ENCODE measurements around the gene IQCH. TPM values are rescaled to one million over a fixed set of nuclear protein-coding genes. Genes with fewer than 3 reads are reported as not detected.

The IQCH gene
- total RNA-seq, 1 experiment from 2014 or later, result 1.9 TPM

GRCh38 chr15:67505675-67506572 is 251.3 kb downstream of the IQCH start:
- ChIA-PET CTCF (no interaction called here), POLR2A (no interaction called here)
- DNase-seq (ENCODE audit: low spot score), result no peak
- no peaks in the 10 kb centered on the region for H3K27me3 Mint-ChIP-seq (ENCODE audit: low read depth)
- H3K9me3 Mint-ChIP-seq, result no peaks in the 10 kb centered on the region
- TF ChIP-seq JAZF1 (CRISPR knock-in tag; IDR thresholded peaks at IDR 0.05), result no peak
- TF ChIP-seq, protein P1, sequence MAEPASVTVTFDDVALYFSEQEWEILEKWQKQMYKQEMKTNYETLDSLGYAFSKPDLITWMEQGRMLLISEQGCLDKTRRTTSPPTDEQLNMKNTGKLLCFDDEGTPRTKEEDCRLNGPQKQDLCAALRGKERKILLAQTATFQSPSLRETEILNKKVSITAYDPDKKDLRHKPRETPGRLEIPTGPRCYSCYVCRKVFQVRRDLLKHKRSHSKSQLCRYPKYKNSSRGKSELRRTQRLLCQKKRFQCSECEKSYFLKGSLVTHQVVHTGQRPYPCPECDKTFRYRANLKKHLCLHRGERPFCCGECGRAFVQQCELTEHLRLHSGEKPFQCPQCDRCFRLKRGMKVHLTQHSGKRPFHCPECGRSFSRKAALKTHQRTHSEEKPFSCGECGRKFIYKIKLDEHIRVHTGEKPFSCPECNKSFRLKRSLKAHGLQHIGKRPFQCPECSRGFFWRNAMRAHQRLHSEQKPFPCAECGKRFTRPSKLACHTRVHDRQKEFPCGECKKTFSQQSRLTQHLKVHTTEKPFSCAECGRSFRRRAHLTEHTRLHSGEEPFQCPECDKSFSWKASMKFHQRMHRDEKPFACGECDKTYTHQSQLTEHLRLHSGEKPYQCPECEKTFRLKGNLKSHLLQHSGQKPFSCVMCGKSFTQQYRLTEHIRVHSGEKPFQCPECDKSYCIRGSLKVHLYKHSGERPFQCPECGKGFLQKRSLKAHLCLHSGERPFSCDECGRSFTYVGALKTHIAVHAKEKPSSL (CRISPR knock-in tag; conservative IDR thresholded peaks at IDR 0.05), result no peak
- TF ChIP-seq NFE2L1 (CRISPR knock-in tag; IDR thresholded peaks at IDR 0.05), result no peak
- no peak for TF ChIP-seq ZSCAN18 (CRISPR knock-in tag; IDR thresholded peaks at IDR 0.05)
- no peak for TF ChIP-seq ZNF219 (CRISPR knock-in tag; IDR thresholded peaks at IDR 0.05; ENCODE audit: borderline replicate concordance)
- no peak for TF ChIP-seq RELA (CRISPR knock-in tag; IDR thresholded peaks at IDR 0.05; ENCODE audit: borderline replicate concordance)
- no peak for TF ChIP-seq SMAD3 (CRISPR knock-in tag; IDR thresholded peaks at IDR 0.05; ENCODE audit: borderline replicate concordance)
- no peak for TF ChIP-seq ATF1 (CRISPR knock-in tag; IDR thresholded peaks at IDR 0.05)
- TF ChIP-seq, protein P2, sequence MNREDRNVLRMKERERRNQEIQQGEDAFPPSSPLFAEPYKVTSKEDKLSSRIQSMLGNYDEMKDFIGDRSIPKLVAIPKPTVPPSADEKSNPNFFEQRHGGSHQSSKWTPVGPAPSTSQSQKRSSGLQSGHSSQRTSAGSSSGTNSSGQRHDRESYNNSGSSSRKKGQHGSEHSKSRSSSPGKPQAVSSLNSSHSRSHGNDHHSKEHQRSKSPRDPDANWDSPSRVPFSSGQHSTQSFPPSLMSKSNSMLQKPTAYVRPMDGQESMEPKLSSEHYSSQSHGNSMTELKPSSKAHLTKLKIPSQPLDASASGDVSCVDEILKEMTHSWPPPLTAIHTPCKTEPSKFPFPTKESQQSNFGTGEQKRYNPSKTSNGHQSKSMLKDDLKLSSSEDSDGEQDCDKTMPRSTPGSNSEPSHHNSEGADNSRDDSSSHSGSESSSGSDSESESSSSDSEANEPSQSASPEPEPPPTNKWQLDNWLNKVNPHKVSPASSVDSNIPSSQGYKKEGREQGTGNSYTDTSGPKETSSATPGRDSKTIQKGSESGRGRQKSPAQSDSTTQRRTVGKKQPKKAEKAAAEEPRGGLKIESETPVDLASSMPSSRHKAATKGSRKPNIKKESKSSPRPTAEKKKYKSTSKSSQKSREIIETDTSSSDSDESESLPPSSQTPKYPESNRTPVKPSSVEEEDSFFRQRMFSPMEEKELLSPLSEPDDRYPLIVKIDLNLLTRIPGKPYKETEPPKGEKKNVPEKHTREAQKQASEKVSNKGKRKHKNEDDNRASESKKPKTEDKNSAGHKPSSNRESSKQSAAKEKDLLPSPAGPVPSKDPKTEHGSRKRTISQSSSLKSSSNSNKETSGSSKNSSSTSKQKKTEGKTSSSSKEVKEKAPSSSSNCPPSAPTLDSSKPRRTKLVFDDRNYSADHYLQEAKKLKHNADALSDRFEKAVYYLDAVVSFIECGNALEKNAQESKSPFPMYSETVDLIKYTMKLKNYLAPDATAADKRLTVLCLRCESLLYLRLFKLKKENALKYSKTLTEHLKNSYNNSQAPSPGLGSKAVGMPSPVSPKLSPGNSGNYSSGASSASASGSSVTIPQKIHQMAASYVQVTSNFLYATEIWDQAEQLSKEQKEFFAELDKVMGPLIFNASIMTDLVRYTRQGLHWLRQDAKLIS (CRISPR knock-in tag; IDR thresholded peaks at IDR 0.05; ENCODE audit: borderline replicate concordance), result no peak
- no peak for TF ChIP-seq ZNF532 (CRISPR knock-in tag; IDR thresholded peaks at IDR 0.05; ENCODE audit: borderline replicate concordance)
- TF ChIP-seq FOXK1 (CRISPR knock-in tag; IDR thresholded peaks at IDR 0.05), result no peak
- no peak for TF ChIP-seq TCF7 (CRISPR knock-in tag; IDR thresholded peaks at IDR 0.05; ENCODE audit: low read depth)
- no peaks in the 10 kb centered on the region for H3K36me3 Mint-ChIP-seq
- H3K4me3 Mint-ChIP-seq, result no peak overlapping the region
- no peak for ATAC-seq
- no peak overlapping the region for H3K27ac Mint-ChIP-seq
- H3K4me1 Mint-ChIP-seq, result peaks cover 22% of the 10 kb centered on the region
